ENCODE measurements around the gene CD200R1.

The CD200R1 gene

GRCh38 chr3:112967425-112967824 is 7.5 kb downstream of the CD200R1 start:
- DNase-seq (ENCODE audit: low read depth) = no peak
- H3K4me3 ChIP-seq (ENCODE audit: control insufficient read depth, low read depth, low read length) = no peak overlapping the region
- no peak for TF ChIP-seq CTCF (IDR thresholded peaks at IDR 0.05; ENCODE audit: control insufficient read depth, insufficient read depth, low read depth, low read length, missing control alignments)

- no peak overlapping the region for H3K4me3 ChIP-seq (ENCODE audit: control insufficient read depth, low read depth, low read length)
- TF ChIP-seq CTCF (IDR thresholded peaks at IDR 0.05; ENCODE audit: control insufficient read depth, insufficient read depth, low read depth, low read length, missing control alignments) = no peak
- no peak for DNase-seq (ENCODE audit: low read depth)
These were observed 8.3 kb downstream of the CD200R1 start for GRCh38 chr3:112966633-112967032.

- no peak overlapping the region for H3K4me3 ChIP-seq (ENCODE audit: control insufficient read depth, low read depth, low read length)
- no peak for DNase-seq (ENCODE audit: low read depth)
- TF ChIP-seq CTCF (IDR thresholded peaks at IDR 0.05; ENCODE audit: control insufficient read depth, insufficient read depth, low read depth, low read length, missing control alignments) = no peak
These were observed 9.2 kb downstream of the CD200R1 start for GRCh38 chr3:112965656-112966055.

GRCh38 chr3:112963683-112964082 is 11.2 kb downstream of the CD200R1 start:
- no peak for TF ChIP-seq CTCF (IDR thresholded peaks at IDR 0.05; ENCODE audit: control insufficient read depth, insufficient read depth, low read depth, low read length, missing control alignments)
- DNase-seq (ENCODE audit: low read depth) = no peak

GRCh38 chr3:112958811-112959560 is 15.9 kb downstream of the CD200R1 start:
- DNase-seq (ENCODE audit: low read depth) = no peak
- no peak for TF ChIP-seq CTCF (IDR thresholded peaks at IDR 0.05; ENCODE audit: control insufficient read depth, insufficient read depth, low read depth, low read length, missing control alignments)

More at GRCh38 chr3:112963683-112964082, 11.2 kb downstream of the CD200R1 start:
- H3K4me3 ChIP-seq (ENCODE audit: control insufficient read depth, low read depth, low read length) = no peak overlapping the region

GRCh38 chr3:112956351-112956750 is 18.6 kb downstream of the CD200R1 start:
- no peak for DNase-seq (ENCODE audit: low read depth)
- H3K4me3 ChIP-seq (ENCODE audit: control insufficient read depth, low read depth, low read length) = no peak overlapping the region
- no peak for TF ChIP-seq CTCF (IDR thresholded peaks at IDR 0.05; ENCODE audit: control insufficient read depth, insufficient read depth, low read depth, low read length, missing control alignments)

More at GRCh38 chr3:112958811-112959560, 15.9 kb downstream of the CD200R1 start:
- H3K4me3 ChIP-seq (ENCODE audit: control insufficient read depth, low read depth, low read length) = no peak overlapping the region

Measured in AG09309 (cell line).